ENCODE results near the gene NBL1.

DNA sequence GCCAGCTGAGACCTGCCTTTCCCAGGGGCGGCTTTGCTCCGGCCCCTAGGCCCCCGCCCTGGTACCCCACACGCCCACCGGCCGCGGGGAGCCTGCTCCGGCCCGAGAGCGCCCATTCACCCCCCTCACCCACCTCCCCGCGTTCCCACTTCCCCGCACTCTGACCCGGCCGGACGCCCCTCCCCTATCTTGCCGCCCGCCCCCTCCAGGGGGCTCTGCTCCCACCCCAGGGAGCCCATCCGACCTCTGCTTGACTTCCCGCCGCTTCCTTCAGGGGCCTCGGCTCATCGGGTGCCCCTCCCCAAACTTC is 21.0 kb downstream of the NBL1 start:
- no peak for TF ChIP-seq RNF2 (IDR thresholded peaks at IDR 0.05)
- TF ChIP-seq, protein P1, sequence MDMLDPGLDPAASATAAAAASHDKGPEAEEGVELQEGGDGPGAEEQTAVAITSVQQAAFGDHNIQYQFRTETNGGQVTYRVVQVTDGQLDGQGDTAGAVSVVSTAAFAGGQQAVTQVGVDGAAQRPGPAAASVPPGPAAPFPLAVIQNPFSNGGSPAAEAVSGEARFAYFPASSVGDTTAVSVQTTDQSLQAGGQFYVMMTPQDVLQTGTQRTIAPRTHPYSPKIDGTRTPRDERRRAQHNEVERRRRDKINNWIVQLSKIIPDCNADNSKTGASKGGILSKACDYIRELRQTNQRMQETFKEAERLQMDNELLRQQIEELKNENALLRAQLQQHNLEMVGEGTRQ (CRISPR knock-in tag; IDR thresholded peaks at IDR 0.05): no peak
